ENCODE measurements around the gene ADAM22. TPM values are rescaled to one million over a fixed set of nuclear protein-coding genes. Genes with fewer than 3 reads are reported as not detected.

ADAM22 gene
- polyA plus RNA-seq, 2 of the 4 experiments (the other 2 are of a cell fraction), result 0.53 to 0.59 TPM

- no peak for TF ChIP-seq CTCF (IDR thresholded peaks at IDR 0.05)
These were observed 81.3 kb downstream of the ADAM22 start (continued) for GRCh38 chr7:88015309-88015708.

GRCh38 chr7:88018501-88018900 lies 84.5 kb downstream of the ADAM22 start:
- no peak overlapping the region for H3K4me2 ChIP-seq
- WGBS (ENCODE audit: missing lambda C conversion rate), result 53% methylated on average over 1 of the region's 1 CpG
- H3K9me3 ChIP-seq, result no peaks in the 10 kb centered on the region
- TF ChIP-seq RFX5 (IDR thresholded peaks at IDR 0.05) (no peak), HDAC2 (IDR thresholded peaks at IDR 0.05) (no peak), BHLHE40 (IDR thresholded peaks at IDR 0.05; ENCODE audit: low read depth, low read length) (no peak), PHF8 (IDR thresholded peaks at IDR 0.05; ENCODE audit: borderline replicate concordance, low read depth) (no peak), RARB (CRISPR knock-in tag; IDR thresholded peaks at IDR 0.05) (no peak), KDM5A (IDR thresholded peaks at IDR 0.05) (no peak), HOXA7 (CRISPR knock-in tag; IDR thresholded peaks at IDR 0.05) (no peak), ELK1 (IDR thresholded peaks at IDR 0.05; ENCODE audit: low read depth, low read length) (no peak), ESRRA (IDR thresholded peaks at IDR 0.05; ENCODE audit: borderline replicate concordance, low read length) (no peak), CHD4 (IDR thresholded peaks at IDR 0.05; ENCODE audit: borderline replicate concordance) (no peak), SMC3 (IDR thresholded peaks at IDR 0.05) (no peak), HES2 (IDR thresholded peaks at IDR 0.05) (no peak)
- TF ChIP-seq, protein P1, sequence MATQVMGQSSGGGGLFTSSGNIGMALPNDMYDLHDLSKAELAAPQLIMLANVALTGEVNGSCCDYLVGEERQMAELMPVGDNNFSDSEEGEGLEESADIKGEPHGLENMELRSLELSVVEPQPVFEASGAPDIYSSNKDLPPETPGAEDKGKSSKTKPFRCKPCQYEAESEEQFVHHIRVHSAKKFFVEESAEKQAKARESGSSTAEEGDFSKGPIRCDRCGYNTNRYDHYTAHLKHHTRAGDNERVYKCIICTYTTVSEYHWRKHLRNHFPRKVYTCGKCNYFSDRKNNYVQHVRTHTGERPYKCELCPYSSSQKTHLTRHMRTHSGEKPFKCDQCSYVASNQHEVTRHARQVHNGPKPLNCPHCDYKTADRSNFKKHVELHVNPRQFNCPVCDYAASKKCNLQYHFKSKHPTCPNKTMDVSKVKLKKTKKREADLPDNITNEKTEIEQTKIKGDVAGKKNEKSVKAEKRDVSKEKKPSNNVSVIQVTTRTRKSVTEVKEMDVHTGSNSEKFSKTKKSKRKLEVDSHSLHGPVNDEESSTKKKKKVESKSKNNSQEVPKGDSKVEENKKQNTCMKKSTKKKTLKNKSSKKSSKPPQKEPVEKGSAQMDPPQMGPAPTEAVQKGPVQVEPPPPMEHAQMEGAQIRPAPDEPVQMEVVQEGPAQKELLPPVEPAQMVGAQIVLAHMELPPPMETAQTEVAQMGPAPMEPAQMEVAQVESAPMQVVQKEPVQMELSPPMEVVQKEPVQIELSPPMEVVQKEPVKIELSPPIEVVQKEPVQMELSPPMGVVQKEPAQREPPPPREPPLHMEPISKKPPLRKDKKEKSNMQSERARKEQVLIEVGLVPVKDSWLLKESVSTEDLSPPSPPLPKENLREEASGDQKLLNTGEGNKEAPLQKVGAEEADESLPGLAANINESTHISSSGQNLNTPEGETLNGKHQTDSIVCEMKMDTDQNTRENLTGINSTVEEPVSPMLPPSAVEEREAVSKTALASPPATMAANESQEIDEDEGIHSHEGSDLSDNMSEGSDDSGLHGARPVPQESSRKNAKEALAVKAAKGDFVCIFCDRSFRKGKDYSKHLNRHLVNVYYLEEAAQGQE (IDR thresholded peaks at IDR 0.05), result no peak
- FAIRE-seq, result no peak
- no peaks in the 10 kb centered on the region for H3K4me1 ChIP-seq
- no peak overlapping the region for H3K4me3 ChIP-seq
- CTCF ChIA-PET, result no interaction called here
- H3K27ac ChIP-seq, result no peak overlapping the region
- POLR2A ChIA-PET, result no interaction called here
- no peak for DNase-seq (ENCODE audit: low read depth in 1 of 2, low spot score in 1 of 2)
- no peak for ATAC-seq

DNA sequence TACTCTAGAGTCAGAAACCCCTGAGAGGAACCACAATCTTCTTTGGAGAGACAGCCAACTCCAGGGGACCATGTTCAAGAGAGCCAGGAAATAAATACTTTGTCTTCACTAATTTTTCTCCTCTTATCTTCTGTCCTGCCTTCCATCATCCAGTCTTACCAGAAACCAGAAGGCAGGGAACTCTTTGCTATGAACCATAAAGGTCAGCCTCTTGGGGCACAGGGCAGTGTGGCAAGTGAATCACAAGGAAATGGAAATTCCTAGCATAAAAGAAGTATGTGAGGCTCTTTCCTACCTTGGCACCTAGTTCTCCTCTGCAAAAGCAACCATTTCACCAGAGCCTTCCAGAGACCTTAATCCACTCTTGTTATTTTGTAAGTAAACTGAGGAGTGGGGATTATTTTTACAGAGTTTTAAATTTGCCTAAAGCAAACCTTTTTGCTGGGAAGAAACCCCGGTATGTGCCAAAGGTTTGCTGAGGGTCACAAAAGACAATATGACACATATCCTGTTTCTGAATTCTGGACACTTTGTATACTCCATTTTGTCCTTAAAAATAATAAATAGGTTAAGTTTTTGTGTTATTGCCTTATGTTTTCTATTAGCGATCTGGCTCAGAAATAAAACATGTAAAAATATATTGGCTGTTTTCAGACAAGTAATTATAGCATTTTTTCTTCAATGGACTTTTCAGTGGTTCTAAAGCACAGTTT lies 87.1 kb downstream of the ADAM22 start:
- ChIA-PET POLR2A (no interaction called here), CTCF (no interaction called here)
- Histone ChIP-seq H3K9me3 (peaks cover 4% of the 10 kb centered on the region; the same call in 2 of the 3 replicates), H3K4me1 (no peaks in the 10 kb centered on the region), H3K4me2 (no peak overlapping the region), H3K27ac (no peak overlapping the region), H3K4me3 (no peak overlapping the region)
- ATAC-seq, result no peak
- FAIRE-seq, result no peak
- no peak for DNase-seq (ENCODE audit: low read depth in 1 of 2, low spot score in 1 of 2)
- 44% methylated on average over 2 of the region's 2 CpGs for WGBS (ENCODE audit: missing lambda C conversion rate)
- TF ChIP-seq RAD21 (conservative IDR thresholded peaks at IDR 0.05 in 1 of 2, IDR thresholded peaks at IDR 0.05 in 1 of 2) (no peak), ELK1 (IDR thresholded peaks at IDR 0.05; ENCODE audit: low read depth, low read length) (no peak), CHD2 (IDR thresholded peaks at IDR 0.05; ENCODE audit: low read length, partially characterized antibody) (no peak), ZC3H11A (IDR thresholded peaks at IDR 0.05) (no peak), FOSB (CRISPR knock-in tag; IDR thresholded peaks at IDR 0.05) (no peak), ATOH8 (CRISPR knock-in tag; IDR thresholded peaks at IDR 0.05; ENCODE audit: low read depth) (no peak), BHLHE40 (IDR thresholded peaks at IDR 0.05; ENCODE audit: low read depth, low read length) (no peak), ZNF302 (CRISPR knock-in tag; IDR thresholded peaks at IDR 0.05) (no peak), TP53 (CRISPR knock-in tag; IDR thresholded peaks at IDR 0.05) (no peak), CHD4 (IDR thresholded peaks at IDR 0.05; ENCODE audit: borderline replicate concordance) (no peak), ZSCAN20 (CRISPR knock-in tag; IDR thresholded peaks at IDR 0.05) (no peak), PHF8 (IDR thresholded peaks at IDR 0.05; ENCODE audit: borderline replicate concordance, low read depth) (no peak)
- TF ChIP-seq, protein P2, sequence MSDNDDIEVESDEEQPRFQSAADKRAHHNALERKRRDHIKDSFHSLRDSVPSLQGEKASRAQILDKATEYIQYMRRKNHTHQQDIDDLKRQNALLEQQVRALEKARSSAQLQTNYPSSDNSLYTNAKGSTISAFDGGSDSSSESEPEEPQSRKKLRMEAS (IDR thresholded peaks at IDR 0.05), result no peak

Data from A549 (cell line).